ENCODE data around the gene STRN4.
"Not testable (repeated sequence)": the region's sequence is repeated elsewhere in the genome, so short reads cannot be mapped to it uniquely, and the experiment has no call there.

STRN4 gene

GRCh38 chr19:46772170-46773017 is 26.1 kb upstream of the STRN4 start:
- DNase-seq (ENCODE audit: low read depth): no peak

- not testable (repeated sequence) for DNase-seq (ENCODE audit: low read depth)
Observed at GRCh38 chr19:46768746-46769145, 22.5 kb upstream of the STRN4 start.

GRCh38 chr19:46766569-46767317 is 20.5 kb upstream of the STRN4 start:
- DNase-seq (ENCODE audit: low read depth): peak; percentile 42

- DNase-seq (ENCODE audit: low read depth): no peak
Observed at GRCh38 chr19:46764817-46765291, 18.6 kb upstream of the STRN4 start.

GRCh38 chr19:46762245-46762890 is 16.1 kb upstream of the STRN4 start:
- no peak for DNase-seq (ENCODE audit: low read depth)

- DNase-seq (ENCODE audit: low read depth): no peak
Observed at GRCh38 chr19:46761418-46761831, 15.2 kb upstream of the STRN4 start.

- not testable (repeated sequence) for DNase-seq (ENCODE audit: low read depth)
Observed at GRCh38 chr19:46760897-46761296, 14.6 kb upstream of the STRN4 start.

GRCh38 chr19:46760363-46760762 is 14.1 kb upstream of the STRN4 start:
- no peak for DNase-seq (ENCODE audit: low read depth)

- DNase-seq (ENCODE audit: low read depth): no peak
Observed at GRCh38 chr19:46759817-46760333, 13.6 kb upstream of the STRN4 start.

GRCh38 chr19:46759206-46759605 is 13.0 kb upstream of the STRN4 start:
- DNase-seq (ENCODE audit: low read depth): no peak

GRCh38 chr19:46756544-46756888 is 10.3 kb upstream of the STRN4 start:
- no peak for DNase-seq (ENCODE audit: low read depth)

- DNase-seq (ENCODE audit: low read depth): no peak
Observed at GRCh38 chr19:46755853-46756543, 9.7 kb upstream of the STRN4 start.

GRCh38 chr19:46755077-46755852 is 9.0 kb upstream of the STRN4 start:
- DNase-seq (ENCODE audit: low read depth): no peak

- DNase-seq (ENCODE audit: low read depth): peak; percentile 60
Observed at GRCh38 chr19:46753420-46754155, 7.3 kb upstream of the STRN4 start.

GRCh38 chr19:46748325-46749109 is 2.3 kb upstream of the STRN4 start:
- peak; percentile 74 for DNase-seq (ENCODE audit: low read depth)

GRCh38 chr19:46745521-46746280 is 549 bp downstream of the STRN4 start, which contains the start of gene FKRP:
Gene FKRP (plus strand): TSS chr19:46746057. CDS start chr19:46755451, 9,394 bp downstream.
- DNase-seq (ENCODE audit: low read depth): peak; percentile 22

- no peak for DNase-seq (ENCODE audit: low read depth)
Observed at GRCh38 chr19:46745030-46745429, 1.2 kb downstream of the STRN4 start.

GRCh38 chr19:46744005-46744691 is 2.1 kb downstream of the STRN4 start:
- no peak for DNase-seq (ENCODE audit: low read depth)

Data from activated T-cell treated with anti-CD3 and anti-CD28 coated beads for 1 hour (primary cell).